Measurements from ENCODE around the gene TRABD2A.

TRABD2A gene

GRCh38 chr2:84904717-84905174 is 23.9 kb upstream of the TRABD2A start:
- peaks cover 19% of the 10 kb centered on the region for H3K36me3 ChIP-seq (ENCODE audit: insufficient read depth, low read length)
- DNase-seq (peak; percentile 63), ATAC-seq (ENCODE audit: insufficient read depth, low read depth) (peak; percentile 19; the same call in 2 of the 3 replicates)
- H4K20me1 ChIP-seq (ENCODE audit: insufficient read depth, low read length): peaks cover 7% of the 10 kb centered on the region; the same call in 1 of the 2 replicates
- H3K9me3 ChIP-seq (ENCODE audit: insufficient read depth, low read length, severe bottlenecking): no peaks in the 10 kb centered on the region
- H3K4me1 ChIP-seq (ENCODE audit: insufficient read depth, low read length): peaks cover 29% of the 10 kb centered on the region
- peak overlapping the region; percentile 88 for H2AFZ ChIP-seq (ENCODE audit: low read depth, low read length)
- TF ChIP-seq CTCF (IDR thresholded peaks at IDR 0.05; ENCODE audit: borderline replicate concordance, extremely low read depth, low read length, poor library complexity, severe bottlenecking): no peak
- TF ChIP-seq EZH2 (IDR thresholded peaks at IDR 0.05; ENCODE audit: borderline replicate concordance, low read depth, low read length, severe bottlenecking): no peak
- H3K4me3 ChIP-seq (ENCODE audit: low read depth in 1 of 2, low read length in 2 of 2): peak overlapping the region; percentile 46 to 93; a peak in 3 of 4 replicates
- H3K27me3 ChIP-seq (ENCODE audit: insufficient read depth, low read length, poor library complexity): no peaks in the 10 kb centered on the region
- peak overlapping the region; percentile 92 for H3K4me2 ChIP-seq (ENCODE audit: insufficient read depth, low read length)
- peak overlapping the region; percentile 96 for H3K9ac ChIP-seq (ENCODE audit: low read depth, low read length)
- H3K79me2 ChIP-seq (ENCODE audit: insufficient read depth, low read length): peaks cover 18% of the 10 kb centered on the region
- no peak overlapping the region; the same call in 1 of the 2 replicates for H3K27ac ChIP-seq (ENCODE audit: low read length)

GRCh38 chr2:84904151-84904550 is 23.3 kb upstream of the TRABD2A start:
- H3K9ac ChIP-seq (ENCODE audit: low read depth, low read length): no peak overlapping the region
- H3K27me3 ChIP-seq (ENCODE audit: insufficient read depth, low read length, poor library complexity): no peaks in the 10 kb centered on the region
- peaks cover 16% of the 10 kb centered on the region for H3K36me3 ChIP-seq (ENCODE audit: insufficient read depth, low read length)
- no peak overlapping the region for H3K4me3 ChIP-seq (ENCODE audit: low read depth in 1 of 2, low read length in 2 of 2)
- no peak overlapping the region for H2AFZ ChIP-seq (ENCODE audit: low read depth, low read length)
- H3K79me2 ChIP-seq (ENCODE audit: insufficient read depth, low read length): peaks cover 18% of the 10 kb centered on the region
- H3K27ac ChIP-seq (ENCODE audit: low read length): no peak overlapping the region
- ATAC-seq (ENCODE audit: insufficient read depth, low read depth) (no peak), DNase-seq (no peak)
- H3K4me2 ChIP-seq (ENCODE audit: insufficient read depth, low read length): no peak overlapping the region
- peaks cover 7% of the 10 kb centered on the region; the same call in 1 of the 2 replicates for H4K20me1 ChIP-seq (ENCODE audit: insufficient read depth, low read length)
- TF ChIP-seq CTCF (IDR thresholded peaks at IDR 0.05; ENCODE audit: borderline replicate concordance, extremely low read depth, low read length, poor library complexity, severe bottlenecking): no peak
- TF ChIP-seq EZH2 (IDR thresholded peaks at IDR 0.05; ENCODE audit: borderline replicate concordance, low read depth, low read length, severe bottlenecking): no peak
- H3K9me3 ChIP-seq (ENCODE audit: insufficient read depth, low read length, severe bottlenecking): no peaks in the 10 kb centered on the region
- peaks cover 31% of the 10 kb centered on the region for H3K4me1 ChIP-seq (ENCODE audit: insufficient read depth, low read length)

GRCh38 chr2:84902526-84902925 is 21.6 kb upstream of the TRABD2A start:
- Histone ChIP-seq H3K9me3 (ENCODE audit: insufficient read depth, low read length, severe bottlenecking) (no peaks in the 10 kb centered on the region), H3K36me3 (ENCODE audit: insufficient read depth, low read length) (peaks cover 14% of the 10 kb centered on the region), H3K9ac (ENCODE audit: low read depth, low read length) (no peak overlapping the region), H3K79me2 (ENCODE audit: insufficient read depth, low read length) (peaks cover 18% of the 10 kb centered on the region), H3K27me3 (ENCODE audit: insufficient read depth, low read length, poor library complexity) (no peaks in the 10 kb centered on the region), H4K20me1 (ENCODE audit: insufficient read depth, low read length) (peaks cover 7% of the 10 kb centered on the region; the same call in 1 of the 2 replicates), H3K4me1 (ENCODE audit: insufficient read depth, low read length) (peaks cover 39% of the 10 kb centered on the region), H3K4me2 (ENCODE audit: insufficient read depth, low read length) (no peak overlapping the region), H3K4me3 (ENCODE audit: low read depth in 1 of 2, low read length in 2 of 2) (no peak overlapping the region), H3K27ac (ENCODE audit: low read length) (no peak overlapping the region), H2AFZ (ENCODE audit: low read depth, low read length) (no peak overlapping the region)
- DNase-seq (no peak), ATAC-seq (ENCODE audit: insufficient read depth, low read depth) (no peak)
- TF ChIP-seq CTCF (IDR thresholded peaks at IDR 0.05; ENCODE audit: borderline replicate concordance, extremely low read depth, low read length, poor library complexity, severe bottlenecking) (no peak), EZH2 (IDR thresholded peaks at IDR 0.05; ENCODE audit: borderline replicate concordance, low read depth, low read length, severe bottlenecking) (no peak)

All from DND-41 (cell line).